ENCODE measurements around the gene PSG6. TPM values are rescaled to one million over a fixed set of nuclear protein-coding genes. Genes with fewer than 3 reads are reported as not detected.
A peak's percentile ranks its signal among the peaks of the same experiment; 100 is the strongest.
"Not testable (repeated sequence)": the region's sequence is repeated elsewhere in the genome, so short reads cannot be mapped to it uniquely, and the experiment has no call there.

Gene PSG6
- total and polyA plus RNA-seq, 2 of the 4 experiments (the other 2 are of a cell fraction) = 0.18 TPM; not detected in 1

DNA sequence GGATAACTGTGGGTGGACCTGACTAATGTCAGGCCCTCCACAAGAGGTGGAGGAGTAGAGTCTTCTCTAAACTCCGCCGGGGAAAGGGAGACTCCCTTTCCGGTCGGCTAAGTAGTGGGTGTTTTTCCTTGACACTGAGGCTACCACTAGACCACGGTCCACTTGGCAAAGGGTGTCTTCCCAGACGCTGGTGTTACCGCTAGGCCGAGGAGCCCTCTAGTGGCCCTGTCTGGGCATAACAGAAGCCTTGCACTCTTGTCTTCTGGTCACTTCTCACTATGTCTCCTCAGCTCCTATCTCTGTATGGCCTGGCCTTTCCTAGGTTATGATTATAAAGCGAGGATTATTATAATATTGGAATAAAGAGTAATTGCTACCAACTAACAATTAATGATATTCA, 5.4 kb upstream of the PSG6 start:
- H2BK15ac ChIP-seq (ENCODE audit: low read depth, low read length); H3K27ac ChIP-seq (ENCODE audit: insufficient read depth, low read length); H4K91ac ChIP-seq (ENCODE audit: insufficient read depth, low read depth, low read length); H3K36me3 ChIP-seq (ENCODE audit: control insufficient read depth, insufficient read depth, low read length); H2BK5ac ChIP-seq (ENCODE audit: low read depth, low read length, poor library complexity, severe bottlenecking); H4K5ac ChIP-seq (ENCODE audit: low read depth, low read length); in situ Hi-C loops (cut with MboI; ENCODE audit: low sequenced_read_pairs); H3K9ac ChIP-seq (ENCODE audit: low read depth, low read length); ATAC-seq (ENCODE audit: low read depth); dilution Hi-C loops (cut with HindIII; ENCODE audit: low sequenced_read_pairs, unreplicated experiment); CTCF ChIA-PET; H2AK5ac ChIP-seq (ENCODE audit: low read depth, low read length); H3K4me3 ChIP-seq (ENCODE audit: insufficient read depth, low read depth, low read length); H4K20me1 ChIP-seq (ENCODE audit: insufficient read depth, low read length); H3K79me1 ChIP-seq (ENCODE audit: low read depth in 1 of 2, low read length in 2 of 2); H3K9me3 ChIP-seq (ENCODE audit: control insufficient read depth, insufficient read depth, low read length); H3K14ac ChIP-seq (replicated peaks; ENCODE audit: low read depth, low read length); H2AK9ac ChIP-seq (replicated peaks; ENCODE audit: low read depth, low read length, poor library complexity); POLR2A ChIA-PET (ENCODE audit: unreplicated experiment); H3K4me2 ChIP-seq (ENCODE audit: low read depth, low read length); H3K9me1 ChIP-seq (ENCODE audit: insufficient read depth, low read length); H3K23ac ChIP-seq (ENCODE audit: low read depth, low read length); H3K4me1 ChIP-seq (ENCODE audit: control insufficient read depth, insufficient read depth, low read length); H3K4ac ChIP-seq (ENCODE audit: low read depth, low read length); H3K27me3 ChIP-seq (ENCODE audit: control insufficient read depth, insufficient read depth, low read length); BruUV-seq (replicated peaks); H3K56ac ChIP-seq (ENCODE audit: extremely low read depth, insufficient read depth, low read length): not testable (repeated sequence)
- TF ChIP-seq SMC3 (IDR thresholded peaks at IDR 0.05; ENCODE audit: low read depth, low read length) (peak; percentile 68), RAD21 (IDR thresholded peaks at IDR 0.05; ENCODE audit: low read length) (peak; percentile 71)
- TF ChIP-seq, protein P1, sequence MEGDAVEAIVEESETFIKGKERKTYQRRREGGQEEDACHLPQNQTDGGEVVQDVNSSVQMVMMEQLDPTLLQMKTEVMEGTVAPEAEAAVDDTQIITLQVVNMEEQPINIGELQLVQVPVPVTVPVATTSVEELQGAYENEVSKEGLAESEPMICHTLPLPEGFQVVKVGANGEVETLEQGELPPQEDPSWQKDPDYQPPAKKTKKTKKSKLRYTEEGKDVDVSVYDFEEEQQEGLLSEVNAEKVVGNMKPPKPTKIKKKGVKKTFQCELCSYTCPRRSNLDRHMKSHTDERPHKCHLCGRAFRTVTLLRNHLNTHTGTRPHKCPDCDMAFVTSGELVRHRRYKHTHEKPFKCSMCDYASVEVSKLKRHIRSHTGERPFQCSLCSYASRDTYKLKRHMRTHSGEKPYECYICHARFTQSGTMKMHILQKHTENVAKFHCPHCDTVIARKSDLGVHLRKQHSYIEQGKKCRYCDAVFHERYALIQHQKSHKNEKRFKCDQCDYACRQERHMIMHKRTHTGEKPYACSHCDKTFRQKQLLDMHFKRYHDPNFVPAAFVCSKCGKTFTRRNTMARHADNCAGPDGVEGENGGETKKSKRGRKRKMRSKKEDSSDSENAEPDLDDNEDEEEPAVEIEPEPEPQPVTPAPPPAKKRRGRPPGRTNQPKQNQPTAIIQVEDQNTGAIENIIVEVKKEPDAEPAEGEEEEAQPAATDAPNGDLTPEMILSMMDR (conservative IDR thresholded peaks at IDR 0.05; ENCODE audit: low read depth, low read length) = peak; percentile 63
- DNase-seq = peak; percentile 69
- intact Hi-C loops (cut with micrococcal nuclease) = loop anchor here (1.0 to 5.0 kb wide), 2 partner anchors 130 to 241 kb away; no protein-coding TSS in a partner anchor
- WGBS, 2 experiments (ENCODE audit: extremely low coverage in 2 of 2, insufficient read length in 1 of 2) = no CpG with 5 or more reads among the region's 9 CpGs
- H4K8ac ChIP-seq (ENCODE audit: low read depth in 2 of 2, low read length in 2 of 2) = peak overlapping the region in 1 of 2 experiments; percentile 24; a peak in 2 of 4 replicates
- H2AFZ ChIP-seq (replicated peaks; ENCODE audit: low read length, poor library complexity) = peak overlapping the region; percentile 63
- H2BK120ac ChIP-seq (ENCODE audit: low read depth, low read length) = peak overlapping the region; percentile 44; the same call in 1 of the 2 replicates
- H3K18ac ChIP-seq (ENCODE audit: low read depth, low read length) = peak overlapping the region; percentile 22; the same call in 1 of the 2 replicates
- 0 out of 2 replicates have a peak overlapping the region, but pooled peaks have one; percentile 45 for H2BK20ac ChIP-seq (ENCODE audit: low read depth, low read length)

- H3K9me3 ChIP-seq (ENCODE audit: control insufficient read depth, insufficient read depth, low read length); H3K4me2 ChIP-seq (ENCODE audit: low read depth, low read length); H4K8ac ChIP-seq (ENCODE audit: low read depth in 2 of 2, low read length in 2 of 2); H3K36me3 ChIP-seq (ENCODE audit: control insufficient read depth, insufficient read depth, low read length); H4K91ac ChIP-seq (ENCODE audit: insufficient read depth, low read depth, low read length); H3K14ac ChIP-seq (replicated peaks; ENCODE audit: low read depth, low read length); H2BK15ac ChIP-seq (ENCODE audit: low read depth, low read length); H3K79me1 ChIP-seq (ENCODE audit: low read depth in 1 of 2, low read length in 2 of 2); H3K23ac ChIP-seq (ENCODE audit: low read depth, low read length); ATAC-seq (ENCODE audit: low read depth); H3K4me1 ChIP-seq (ENCODE audit: control insufficient read depth, insufficient read depth, low read length); H2BK20ac ChIP-seq (ENCODE audit: low read depth, low read length); in situ Hi-C loops (cut with MboI; ENCODE audit: low sequenced_read_pairs); H2AFZ ChIP-seq (replicated peaks; ENCODE audit: low read length, poor library complexity); H2BK120ac ChIP-seq (ENCODE audit: low read depth, low read length); H4K5ac ChIP-seq (ENCODE audit: low read depth, low read length); H2AK5ac ChIP-seq (ENCODE audit: low read depth, low read length); H3K27me3 ChIP-seq (ENCODE audit: control insufficient read depth, insufficient read depth, low read length); H2BK5ac ChIP-seq (ENCODE audit: low read depth, low read length, poor library complexity, severe bottlenecking); H3K9me1 ChIP-seq (ENCODE audit: insufficient read depth, low read length); H3K56ac ChIP-seq (ENCODE audit: extremely low read depth, insufficient read depth, low read length); POLR2A ChIA-PET (ENCODE audit: unreplicated experiment); H3K18ac ChIP-seq (ENCODE audit: low read depth, low read length); H3K9ac ChIP-seq (ENCODE audit: low read depth, low read length); BruUV-seq (replicated peaks); H4K20me1 ChIP-seq (ENCODE audit: insufficient read depth, low read length); H3K4ac ChIP-seq (ENCODE audit: low read depth, low read length); DNase-seq; dilution Hi-C loops (cut with HindIII; ENCODE audit: low sequenced_read_pairs, unreplicated experiment); H2AK9ac ChIP-seq (replicated peaks; ENCODE audit: low read depth, low read length, poor library complexity); H3K27ac ChIP-seq (ENCODE audit: insufficient read depth, low read length); H3K4me3 ChIP-seq (ENCODE audit: insufficient read depth, low read depth, low read length): not testable (repeated sequence)
- CTCF ChIA-PET = interaction anchor here (0.6 kb wide), 1 partner anchor 303 kb away, joined by 3 read pairs; no protein-coding TSS in a partner anchor
- intact Hi-C loops (cut with micrococcal nuclease) = loop anchor here (5.0 kb wide), 1 partner anchor 239 kb away; no protein-coding TSS in a partner anchor
These were observed 3.3 kb upstream of the PSG6 start for GRCh38 chr19:42920971-42921370.

Measured in IMR-90 (cell line).